Right lobe of liver (tissue), 6 donors: ENCODE measurements around the gene NAA60. TPM values are rescaled to one million over a fixed set of nuclear protein-coding genes. Genes with fewer than 3 reads are reported as not detected.

ENCODE experiments used
- ATAC-seq, 4 donors: fragments of 200-7000 bp; cut with Tn5 transposase; one replicate each; pipeline ENCODE4 v1.9.1; 2020; ENCODE audit warnings: mild to moderate bottlenecking in 4 of 4, moderate library complexity in 4 of 4
- DNase-seq, 3 donors: peaks; one replicate each; pipeline ENCODE4 v3.0.0-alpha.2; 2020
- H3K27ac ChIP-seq, 3 donors: fragments of 200-600 bp; one replicate each; pipeline ENCODE4 v1.8.0; 2022
- H3K27me3 ChIP-seq, 2 donors: fragments of 200-600 bp; one replicate each; pipeline ENCODE4 v1.8.0; 2022
- H3K36me3 ChIP-seq, 4 donors: fragments of 200-600 bp; sonication (generic) in 1 of 4; one replicate each; pipeline versions ENCODE4 v1.5.1 to v1.8.0; 2017 to 2022; ENCODE audit warnings: control low read depth in 1 of 4
- H3K4me1 ChIP-seq, 4 donors: fragments of 200-600 bp; sonication (generic) in 1 of 4; one replicate each; pipeline versions ENCODE4 v1.5.1 to v1.8.0; 2017 to 2022; ENCODE audit warnings: control low read depth in 1 of 4
- H3K4me3 ChIP-seq, 3 donors: fragments of 200-600 bp; one replicate each; pipeline ENCODE4 v1.8.0; 2022
- H3K9me3 ChIP-seq, 4 donors: fragments of 200-600 bp; sonication (generic) in 1 of 4; one replicate each; pipeline versions ENCODE4 v1.5.1 to v1.8.0; 2017 to 2022; ENCODE audit warnings: control low read depth in 1 of 4
- POLR2A ChIP-seq: fragments of 450-650 bp; IDR thresholded peaks from one replicate; pipeline ENCODE4 v1.6.1; 2017; ENCODE audit warnings: antibody characterized with exemption, mild to moderate bottlenecking
- WGBS: methylation state at CpG from one replicate; pipeline ENCODE4 v1.1.6; 2018; ENCODE audit warnings: low coverage, low lambda C conversion rate; ENCODE audit not compliant: insufficient coverage; ENCODE audit errors: missing lambda C conversion rate; 5-methylcytosine and 5-hydroxymethylcytosine counted together
- intact Hi-C, 2 donors: fragments of 100-400 bp; cut with DNase I; formaldehyde crosslinking; loops; one replicate each; pipeline versions ENCODE4 v1.11.2 to v1.14.1; 2022
- total RNA-seq, 6 experiments: library from RNA; depleted of rRNA in 2 of 6; stranded (reverse); fragments of >200 nt in 2 of 6; fragmentation: NEBNext Ultra II Directional in 3 of 6; extraction: Animal tissue kit (Norgen Biotek cat#: 25700) in 3 of 6; gene quantifications; one replicate each; pipeline versions ENCODE4 v1.1.0 to v1.2.4, GENCODE V29; 2016 to 2023
- TF ChIP-seq, protein P1 (sequence below), 4 donors: fragments of 200-600 bp in 3 of 4; fragments of 450-650 bp in 1 of 4; IDR thresholded peaks; one replicate each; pipeline versions ENCODE4 v1.5.1 to v1.8.0; 2016 to 2022; ENCODE audit warnings: antibody characterized with exemption in 4 of 4, mild to moderate bottlenecking in 2 of 4
- donor health status: DM: no; HTN: yes; CAD: no.
- donor health status: DM: no; HTN: no; CAD: no.
- donor health status: DM: no; HTN: no; CAD: no.
- donor health status: DM: no; HTN: yes; CAD: no.
- donor health status: DM: no; HTN: yes; CAD: no.

NAA60 gene
- total RNA-seq, 6 experiments from 2014 or later: 25.0 to 46.6 (median 30.8) TPM

DNA sequence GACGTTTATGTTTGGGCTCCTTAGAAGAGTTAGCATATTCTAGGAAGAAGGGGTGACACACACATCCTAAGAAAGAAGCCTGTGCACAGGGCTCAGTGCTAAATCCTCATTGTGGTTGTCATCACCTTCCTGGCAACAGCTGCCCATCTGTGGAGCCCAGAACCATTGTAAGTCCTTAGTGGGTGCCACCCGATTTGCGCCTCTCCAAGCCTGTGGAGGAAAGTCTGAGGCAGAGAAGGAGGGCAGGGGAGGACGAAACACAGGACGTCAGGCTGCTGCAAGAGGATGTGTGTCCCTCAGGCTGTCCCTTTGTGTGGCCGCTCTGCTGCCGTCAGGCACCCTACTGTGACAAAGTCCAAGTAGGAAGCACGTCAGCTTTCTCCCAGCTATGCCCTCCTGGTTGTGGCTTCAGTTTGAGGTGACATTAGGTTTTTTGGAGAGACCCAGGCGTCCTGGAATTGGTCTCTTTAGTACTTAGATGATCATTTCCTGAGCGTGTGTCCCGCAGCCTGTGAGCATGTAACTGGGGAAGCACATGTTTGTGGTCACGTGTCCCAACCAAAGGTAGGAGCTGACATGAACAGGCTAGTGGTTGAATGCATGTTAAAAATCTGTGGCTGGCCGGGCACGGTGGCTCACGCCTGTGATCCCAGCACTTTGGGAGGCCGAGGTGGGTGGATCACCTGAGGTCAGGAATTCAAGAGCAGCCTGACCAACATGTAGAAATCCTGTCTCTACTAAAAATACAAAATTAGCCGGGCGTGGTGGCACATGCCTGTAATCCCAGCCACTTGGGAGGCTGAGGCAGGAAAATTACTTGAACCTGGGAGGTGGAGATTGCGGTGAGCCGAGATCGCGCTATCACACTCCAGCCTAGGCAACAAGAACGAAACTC is 68.1 kb downstream of the NAA60 start:
- peak in 1 of 3 donors; percentile 19 for DNase-seq
- no peak for ATAC-seq
- TF ChIP-seq, protein P1, sequence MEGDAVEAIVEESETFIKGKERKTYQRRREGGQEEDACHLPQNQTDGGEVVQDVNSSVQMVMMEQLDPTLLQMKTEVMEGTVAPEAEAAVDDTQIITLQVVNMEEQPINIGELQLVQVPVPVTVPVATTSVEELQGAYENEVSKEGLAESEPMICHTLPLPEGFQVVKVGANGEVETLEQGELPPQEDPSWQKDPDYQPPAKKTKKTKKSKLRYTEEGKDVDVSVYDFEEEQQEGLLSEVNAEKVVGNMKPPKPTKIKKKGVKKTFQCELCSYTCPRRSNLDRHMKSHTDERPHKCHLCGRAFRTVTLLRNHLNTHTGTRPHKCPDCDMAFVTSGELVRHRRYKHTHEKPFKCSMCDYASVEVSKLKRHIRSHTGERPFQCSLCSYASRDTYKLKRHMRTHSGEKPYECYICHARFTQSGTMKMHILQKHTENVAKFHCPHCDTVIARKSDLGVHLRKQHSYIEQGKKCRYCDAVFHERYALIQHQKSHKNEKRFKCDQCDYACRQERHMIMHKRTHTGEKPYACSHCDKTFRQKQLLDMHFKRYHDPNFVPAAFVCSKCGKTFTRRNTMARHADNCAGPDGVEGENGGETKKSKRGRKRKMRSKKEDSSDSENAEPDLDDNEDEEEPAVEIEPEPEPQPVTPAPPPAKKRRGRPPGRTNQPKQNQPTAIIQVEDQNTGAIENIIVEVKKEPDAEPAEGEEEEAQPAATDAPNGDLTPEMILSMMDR (IDR thresholded peaks at IDR 0.05): no peak
- no peak for TF ChIP-seq POLR2A
- Histone ChIP-seq H3K27me3 (no peaks in the 10 kb centered on the region), H3K36me3 (peaks cover 0 to 47% (median 9%) of the 10 kb centered on the region in 4 donors), H3K4me1 (no peaks in the 10 kb centered on the region), H3K4me3 (no peak overlapping the region), H3K27ac (no peak overlapping the region), H3K9me3 (no peaks in the 10 kb centered on the region)
- WGBS: 91% methylated on average over 11 of the region's 23 CpGs
- intact Hi-C loops: no loop called here

DNA sequence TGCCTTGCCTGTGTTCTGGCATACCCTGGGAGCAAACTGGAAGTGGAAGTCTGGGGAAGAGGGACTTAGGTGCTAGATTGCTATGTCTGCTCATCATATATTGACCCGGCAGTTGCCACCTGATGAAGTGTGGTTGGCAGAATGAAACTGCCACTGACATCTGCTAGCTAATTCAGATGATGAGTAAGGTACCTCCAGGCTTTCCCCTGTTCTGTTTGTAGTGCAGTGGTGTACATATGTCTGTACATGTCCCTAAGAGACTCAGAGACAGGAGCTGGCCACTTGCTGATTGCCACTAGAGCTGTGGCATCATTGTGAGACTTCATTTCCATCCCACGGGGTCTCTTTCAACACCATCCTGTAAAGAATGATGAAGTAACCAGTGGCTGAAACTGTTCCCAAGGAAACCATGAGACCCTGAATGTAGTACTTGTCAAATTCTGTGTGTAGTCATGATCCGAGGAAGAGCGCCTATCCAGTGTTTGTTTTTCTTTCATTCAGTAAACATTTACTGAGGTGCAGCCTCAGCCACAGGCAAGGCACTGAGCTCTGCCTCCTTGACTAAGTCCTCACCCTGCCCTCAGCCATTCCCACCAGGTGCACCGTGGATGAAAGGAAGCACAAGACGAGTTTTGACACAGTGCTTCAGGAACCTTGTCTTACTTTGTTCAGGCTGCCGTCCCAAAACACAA is 70.6 kb downstream of the NAA60 start:
- Histone ChIP-seq H3K4me1 (no peaks in the 10 kb centered on the region), H3K27ac (no peak overlapping the region), H3K36me3 (peaks cover 0 to 54% (median 6%) of the 10 kb centered on the region in 4 donors), H3K9me3 (no peaks in the 10 kb centered on the region), H3K27me3 (no peaks in the 10 kb centered on the region), H3K4me3 (no peak overlapping the region)
- TF ChIP-seq, protein P1 (IDR thresholded peaks at IDR 0.05): no peak
- TF ChIP-seq POLR2A: no peak
- intact Hi-C loops: no loop called here
- no peak for ATAC-seq
- no peak for DNase-seq
- 74% methylated on average over 3 of the region's 7 CpGs for WGBS

DNA sequence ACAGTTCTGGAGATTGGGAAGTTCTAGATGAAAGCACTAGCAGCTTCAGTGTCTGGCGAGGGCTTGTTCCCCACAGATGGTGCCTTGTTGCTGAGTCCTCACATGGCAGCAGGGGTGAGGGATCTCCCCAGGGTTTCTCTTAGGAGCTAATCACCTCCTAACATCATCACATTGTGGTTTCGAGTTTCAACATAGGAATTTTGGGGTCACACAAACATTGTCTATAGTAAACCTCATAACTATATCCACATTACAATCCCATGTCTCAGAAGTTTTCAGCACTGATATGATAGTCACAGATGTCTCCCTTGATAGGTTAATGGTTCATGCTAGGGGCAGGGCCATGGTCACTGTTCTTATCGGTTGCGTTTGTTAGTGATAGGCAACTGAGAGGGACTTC is 71.1 kb downstream of the NAA60 start:
- Histone ChIP-seq H3K27ac (no peak overlapping the region), H3K36me3 (peaks cover 0 to 57% (median 6%) of the 10 kb centered on the region in 4 donors), H3K9me3 (no peaks in the 10 kb centered on the region), H3K4me1 (no peaks in the 10 kb centered on the region), H3K4me3 (no peak overlapping the region), H3K27me3 (no peaks in the 10 kb centered on the region)
- no peak for TF ChIP-seq POLR2A
- TF ChIP-seq, protein P1 (IDR thresholded peaks at IDR 0.05): no peak
- WGBS: no CpG with 5 or more reads among the region's 4 CpGs
- ATAC-seq (no peak), DNase-seq (no peak)
- intact Hi-C loops: no loop called here

DNA sequence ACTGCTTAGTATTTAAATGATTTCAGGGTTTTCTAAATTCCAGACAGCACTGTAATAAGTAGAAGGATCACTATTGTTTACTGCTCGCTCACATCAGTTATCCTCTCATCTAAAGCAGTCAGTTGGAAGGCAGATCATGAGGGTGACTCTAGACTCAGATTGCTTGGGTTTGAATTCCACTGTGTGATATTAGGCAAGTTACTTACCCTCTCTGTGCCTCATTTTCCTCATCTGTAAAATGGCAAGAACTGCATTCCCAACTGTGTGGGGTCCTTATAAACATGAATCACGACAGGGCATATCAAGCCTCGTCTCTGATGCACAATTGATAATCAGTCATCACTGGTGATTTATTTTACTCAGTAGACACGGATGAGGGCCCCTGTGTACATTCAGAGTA is 72.4 kb downstream of the NAA60 start:
- 90% methylated on average over 4 of the region's 4 CpGs for WGBS
- DNase-seq: no peak
- H3K4me1 ChIP-seq: no peaks in the 10 kb centered on the region
- ATAC-seq: no peak
- no peaks in the 10 kb centered on the region for H3K9me3 ChIP-seq
- intact Hi-C loops: no loop called here
- H3K4me3 ChIP-seq: no peak overlapping the region
- no peaks in the 10 kb centered on the region for H3K27me3 ChIP-seq
- H3K36me3 ChIP-seq: peaks cover 0 to 64% (median 8%) of the 10 kb centered on the region in 4 donors
- H3K27ac ChIP-seq: no peak overlapping the region
- TF ChIP-seq, protein P1 (IDR thresholded peaks at IDR 0.05): no peak
- TF ChIP-seq POLR2A: no peak
